ENCODE data around the gene CENPO.

- TF ChIP-seq ARNT (IDR thresholded peaks at IDR 0.05) (no peak), FOXK2 (IDR thresholded peaks at IDR 0.05) (no peak), FOXM1 (IDR thresholded peaks at IDR 0.05; ENCODE audit: borderline replicate concordance) (no peak), NFRKB (IDR thresholded peaks at IDR 0.05) (no peak), LEF1 (IDR thresholded peaks at IDR 0.05; ENCODE audit: borderline replicate concordance) (no peak), SP1 (IDR thresholded peaks at IDR 0.05) (no peak), ZNF384 (IDR thresholded peaks at IDR 0.05) (no peak)
Measured at GRCh38 chr2:24813691-24814137, 20.5 kb downstream of the CENPO start.
